Measurements from ENCODE around the gene SGTB.
"Not testable (repeated sequence)": the region's sequence is repeated elsewhere in the genome, so short reads cannot be mapped to it uniquely, and the experiment has no call there.

Gene SGTB

GRCh38 chr5:65734196-65734775, 12.4 kb upstream of the SGTB start:
- not testable (repeated sequence) for H3K27me3 ChIP-seq (ENCODE audit: control insufficient read depth in 1 of 2, insufficient read depth in 2 of 2, low read length in 2 of 2); H3K9ac ChIP-seq (ENCODE audit: low read length in 2 of 2); H3K4me1 ChIP-seq (ENCODE audit: control insufficient read depth, insufficient read depth, low read length); H3K4me3 ChIP-seq (ENCODE audit: low read length in 2 of 2); H3K9me3 ChIP-seq (ENCODE audit: control insufficient read depth in 2 of 2, low read length in 2 of 2); H3K36me3 ChIP-seq (ENCODE audit: control insufficient read depth in 2 of 2, insufficient read depth in 2 of 2, low read length in 2 of 2); H3K27ac ChIP-seq (ENCODE audit: low read length)

- not testable (repeated sequence) for H3K4me3 ChIP-seq (ENCODE audit: low read length in 2 of 2); H3K36me3 ChIP-seq (ENCODE audit: control insufficient read depth in 2 of 2, insufficient read depth in 2 of 2, low read length in 2 of 2); H3K9ac ChIP-seq (ENCODE audit: low read length in 2 of 2); H3K27ac ChIP-seq (ENCODE audit: low read length); H3K4me1 ChIP-seq (ENCODE audit: control insufficient read depth, insufficient read depth, low read length); H3K27me3 ChIP-seq (ENCODE audit: control insufficient read depth in 1 of 2, insufficient read depth in 2 of 2, low read length in 2 of 2); H3K9me3 ChIP-seq (ENCODE audit: control insufficient read depth in 2 of 2, low read length in 2 of 2)
These were observed 10.1 kb upstream of the SGTB start for GRCh38 chr5:65732046-65732445.

GRCh38 chr5:65730910-65731309, 9.0 kb upstream of the SGTB start:
- Histone ChIP-seq H3K9ac (ENCODE audit: low read length in 2 of 2) (no peak overlapping the region), H3K27me3 (ENCODE audit: control insufficient read depth in 1 of 2, insufficient read depth in 2 of 2, low read length in 2 of 2) (no peaks in the 10 kb centered on the region), H3K9me3 (ENCODE audit: control insufficient read depth in 2 of 2, low read length in 2 of 2) (no peaks in the 10 kb centered on the region), H3K27ac (ENCODE audit: low read length) (no peak overlapping the region), H3K4me1 (ENCODE audit: control insufficient read depth, insufficient read depth, low read length) (no peaks in the 10 kb centered on the region), H3K36me3 (ENCODE audit: control insufficient read depth in 2 of 2, insufficient read depth in 2 of 2, low read length in 2 of 2) (no peaks in the 10 kb centered on the region), H3K4me3 (ENCODE audit: low read length in 2 of 2) (no peak overlapping the region)

- Histone ChIP-seq H3K27ac (ENCODE audit: low read length) (no peak overlapping the region), H3K27me3 (ENCODE audit: control insufficient read depth in 1 of 2, insufficient read depth in 2 of 2, low read length in 2 of 2) (no peaks in the 10 kb centered on the region), H3K4me3 (ENCODE audit: low read length in 2 of 2) (no peak overlapping the region), H3K36me3 (ENCODE audit: control insufficient read depth in 2 of 2, insufficient read depth in 2 of 2, low read length in 2 of 2) (no peaks in the 10 kb centered on the region), H3K4me1 (ENCODE audit: control insufficient read depth, insufficient read depth, low read length) (peaks cover under 1% of the 10 kb centered on the region), H3K9ac (ENCODE audit: low read length in 2 of 2) (no peak overlapping the region), H3K9me3 (ENCODE audit: control insufficient read depth in 2 of 2, low read length in 2 of 2) (no peaks in the 10 kb centered on the region)
These were observed 6.3 kb upstream of the SGTB start for GRCh38 chr5:65728218-65728617.

GRCh38 chr5:65727491-65728156, 5.7 kb upstream of the SGTB start:
- H3K4me3 ChIP-seq (ENCODE audit: low read length in 2 of 2) = no peak overlapping the region
- H3K27ac ChIP-seq (ENCODE audit: low read length) = no peak overlapping the region
- no peaks in the 10 kb centered on the region for H3K27me3 ChIP-seq (ENCODE audit: control insufficient read depth in 1 of 2, insufficient read depth in 2 of 2, low read length in 2 of 2)
- H3K9me3 ChIP-seq (ENCODE audit: control insufficient read depth in 2 of 2, low read length in 2 of 2) = no peaks in the 10 kb centered on the region
- no peaks in the 10 kb centered on the region for H3K36me3 ChIP-seq (ENCODE audit: control insufficient read depth in 2 of 2, insufficient read depth in 2 of 2, low read length in 2 of 2)
- H3K4me1 ChIP-seq (ENCODE audit: control insufficient read depth, insufficient read depth, low read length) = peaks cover 5% of the 10 kb centered on the region
- no peak overlapping the region for H3K9ac ChIP-seq (ENCODE audit: low read length in 2 of 2)

- Histone ChIP-seq H3K9me3 (ENCODE audit: control insufficient read depth in 2 of 2, low read length in 2 of 2) (no peaks in the 10 kb centered on the region), H3K36me3 (ENCODE audit: control insufficient read depth in 2 of 2, insufficient read depth in 2 of 2, low read length in 2 of 2) (no peaks in the 10 kb centered on the region), H3K4me1 (ENCODE audit: control insufficient read depth, insufficient read depth, low read length) (peaks cover 8% of the 10 kb centered on the region), H3K9ac (ENCODE audit: low read length in 2 of 2) (peak overlapping the region; percentile 60 to 74), H3K4me3 (ENCODE audit: low read length in 2 of 2) (peak overlapping the region; percentile 89 to 99), H3K27ac (ENCODE audit: low read length) (peak overlapping the region; percentile 46), H3K27me3 (ENCODE audit: control insufficient read depth in 1 of 2, insufficient read depth in 2 of 2, low read length in 2 of 2) (no peaks in the 10 kb centered on the region)
These were observed 880 bp upstream of the SGTB start for GRCh38 chr5:65722575-65723403.

GRCh38 chr5:65721050-65721719, 724 bp downstream of the SGTB start:
- H3K36me3 ChIP-seq (ENCODE audit: control insufficient read depth in 2 of 2, insufficient read depth in 2 of 2, low read length in 2 of 2) = no peaks in the 10 kb centered on the region
- peak overlapping the region; percentile 71 to 83 for H3K9ac ChIP-seq (ENCODE audit: low read length in 2 of 2)
- H3K4me3 ChIP-seq (ENCODE audit: low read length in 2 of 2) = peak overlapping the region; percentile 89 to 92
- H3K27me3 ChIP-seq (ENCODE audit: control insufficient read depth in 1 of 2, insufficient read depth in 2 of 2, low read length in 2 of 2) = no peaks in the 10 kb centered on the region
- H3K9me3 ChIP-seq (ENCODE audit: control insufficient read depth in 2 of 2, low read length in 2 of 2) = no peaks in the 10 kb centered on the region
- no peak overlapping the region for H3K27ac ChIP-seq (ENCODE audit: low read length)
- H3K4me1 ChIP-seq (ENCODE audit: control insufficient read depth, insufficient read depth, low read length) = peaks cover 8% of the 10 kb centered on the region

GRCh38 chr5:65718576-65719310, 3.2 kb downstream of the SGTB start:
- H3K36me3 ChIP-seq (ENCODE audit: control insufficient read depth in 2 of 2, insufficient read depth in 2 of 2, low read length in 2 of 2) = no peaks in the 10 kb centered on the region

GRCh38 chr5:65708145-65708544, 13.8 kb downstream of the SGTB start:
- Histone ChIP-seq H3K4me3 (ENCODE audit: low read length in 2 of 2) (no peak overlapping the region), H3K27me3 (ENCODE audit: control insufficient read depth in 1 of 2, insufficient read depth in 2 of 2, low read length in 2 of 2) (no peaks in the 10 kb centered on the region), H3K4me1 (ENCODE audit: control insufficient read depth, insufficient read depth, low read length) (no peaks in the 10 kb centered on the region), H3K27ac (ENCODE audit: low read length) (no peak overlapping the region), H3K36me3 (ENCODE audit: control insufficient read depth in 2 of 2, insufficient read depth in 2 of 2, low read length in 2 of 2) (peaks cover 3 to 9% of the 10 kb centered on the region in 2 donors), H3K9me3 (ENCODE audit: control insufficient read depth in 2 of 2, low read length in 2 of 2) (no peaks in the 10 kb centered on the region), H3K9ac (ENCODE audit: low read length in 2 of 2) (no peak overlapping the region)

More at GRCh38 chr5:65718576-65719310, 3.2 kb downstream of the SGTB start:
- Histone ChIP-seq H3K27me3 (ENCODE audit: control insufficient read depth in 1 of 2, insufficient read depth in 2 of 2, low read length in 2 of 2) (no peaks in the 10 kb centered on the region), H3K4me1 (ENCODE audit: control insufficient read depth, insufficient read depth, low read length) (peaks cover 8% of the 10 kb centered on the region), H3K27ac (ENCODE audit: low read length) (no peak overlapping the region), H3K9me3 (ENCODE audit: control insufficient read depth in 2 of 2, low read length in 2 of 2) (no peaks in the 10 kb centered on the region), H3K4me3 (ENCODE audit: low read length in 2 of 2) (no peak overlapping the region), H3K9ac (ENCODE audit: low read length in 2 of 2) (no peak overlapping the region)

- H3K27me3 ChIP-seq (ENCODE audit: control insufficient read depth in 1 of 2, insufficient read depth in 2 of 2, low read length in 2 of 2) = no peaks in the 10 kb centered on the region
- H3K4me1 ChIP-seq (ENCODE audit: control insufficient read depth, insufficient read depth, low read length) = no peaks in the 10 kb centered on the region
- no peak overlapping the region for H3K27ac ChIP-seq (ENCODE audit: low read length)
- H3K4me3 ChIP-seq (ENCODE audit: low read length in 2 of 2) = no peak overlapping the region
- H3K36me3 ChIP-seq (ENCODE audit: control insufficient read depth in 2 of 2, insufficient read depth in 2 of 2, low read length in 2 of 2) = peaks cover 3 to 10% of the 10 kb centered on the region in 2 donors
- H3K9ac ChIP-seq (ENCODE audit: low read length in 2 of 2) = no peak overlapping the region
- H3K9me3 ChIP-seq (ENCODE audit: control insufficient read depth in 2 of 2, low read length in 2 of 2) = no peaks in the 10 kb centered on the region
These were observed 14.2 kb downstream of the SGTB start for GRCh38 chr5:65707663-65708062.

Measured in stomach smooth muscle (tissue), 2 donors.